Astrocyte (in vitro differentiated cells and primary cell): ENCODE results near the gene SIRPB2. TPM values are rescaled to one million over a fixed set of nuclear protein-coding genes. Genes with fewer than 3 reads are reported as not detected.
A peak's percentile ranks its signal among the peaks of the same experiment; 100 is the strongest.

Source experiments
- DNase-seq: peaks from one replicate; pipeline ENCODE4 v3.0.0-alpha.2; 2010; ENCODE audit warnings: low read depth
- FAIRE-seq: peaks from 2 replicates; lab custom pipeline; 2011; peaks lifted over from hg19 to GRCh38; lab: Jason Lieb, UNC
- H2AFZ ChIP-seq: 2 replicates; pipeline ENCODE4 v1.6.0; 2012; ENCODE audit warnings: low read depth, low read length, inconsistent platforms
- H3K27ac ChIP-seq: 2 replicates; pipeline ENCODE4 v1.5.1; 2011; ENCODE audit warnings: low read depth, low read length, inconsistent platforms
- H3K27me3 ChIP-seq: 2 replicates; pipeline ENCODE4 v1.6.0; 2011; ENCODE audit warnings: low read length, inconsistent platforms; ENCODE audit not compliant: insufficient read depth
- H3K36me3 ChIP-seq: 2 replicates; pipeline ENCODE4 v1.5.1; 2011; ENCODE audit warnings: low read length, inconsistent platforms; ENCODE audit not compliant: insufficient read depth
- H3K4me1 ChIP-seq: 2 replicates; pipeline ENCODE4 v1.5.1; 2011; ENCODE audit warnings: low read length, inconsistent platforms; ENCODE audit not compliant: insufficient read depth
- H3K4me2 ChIP-seq: 2 replicates; pipeline ENCODE4 v1.6.0; 2012; ENCODE audit warnings: low read length, inconsistent platforms
- H3K4me3 ChIP-seq: 2 replicates; pipeline ENCODE4 v1.5.1; 2011; ENCODE audit warnings: low read depth, mild to moderate bottlenecking, low read length, inconsistent platforms; ENCODE audit not compliant: insufficient read depth
- H3K79me2 ChIP-seq: 2 replicates; pipeline ENCODE4 v1.6.0; 2012; ENCODE audit warnings: mild to moderate bottlenecking, low read length, inconsistent platforms; ENCODE audit not compliant: insufficient read depth
- H3K9ac ChIP-seq: 2 replicates; pipeline ENCODE4 v1.6.0; 2012; ENCODE audit warnings: mild to moderate bottlenecking, low read length, inconsistent platforms
- H3K9me3 ChIP-seq: 2 replicates; pipeline ENCODE4 v1.5.1; 2012; ENCODE audit warnings: low read depth, mild to moderate bottlenecking, low read length, inconsistent platforms; ENCODE audit not compliant: insufficient read depth
- H4K20me1 ChIP-seq: 2 replicates; pipeline ENCODE4 v1.6.0; 2012; ENCODE audit warnings: low read length, inconsistent platforms; ENCODE audit not compliant: insufficient read depth
- H3K27ac Mint-ChIP-seq: one replicate; pipeline ENCODE4 v1.8.0; 2021; ENCODE audit warnings: mild to moderate bottlenecking, mixed read lengths; ENCODE audit not compliant: unreplicated experiment
- H3K27me3 Mint-ChIP-seq: one replicate; pipeline ENCODE4 v1.8.0; 2021; ENCODE audit warnings: low read depth, mixed read lengths; ENCODE audit not compliant: unreplicated experiment
- H3K36me3 Mint-ChIP-seq: one replicate; pipeline ENCODE4 v1.8.0; 2021; ENCODE audit warnings: low read depth, mixed read lengths; ENCODE audit not compliant: unreplicated experiment
- H3K4me1 Mint-ChIP-seq: one replicate; pipeline ENCODE4 v1.8.0; 2021; ENCODE audit warnings: low read depth, mixed read lengths; ENCODE audit not compliant: unreplicated experiment
- H3K4me3 Mint-ChIP-seq: one replicate; pipeline ENCODE4 v1.8.0; 2021; ENCODE audit warnings: mild to moderate bottlenecking, moderate library complexity, mixed read lengths; ENCODE audit not compliant: unreplicated experiment
- H3K9me3 Mint-ChIP-seq: one replicate; pipeline ENCODE4 v1.8.0; 2021; ENCODE audit warnings: mild to moderate bottlenecking, mixed read lengths; ENCODE audit not compliant: unreplicated experiment
- CTCF ChIP-seq: IDR thresholded peaks from 2 replicates; pipeline ENCODE4 v1.5.1; 2011; ENCODE audit warnings: low read depth, mild to moderate bottlenecking, inconsistent platforms, low read length, moderate library complexity; ENCODE audit not compliant: insufficient read depth
- EZH2 ChIP-seq: IDR thresholded peaks from 2 replicates; pipeline ENCODE4 v1.6.1; 2012; ENCODE audit warnings: mild to moderate bottlenecking, low read length, inconsistent platforms; ENCODE audit not compliant: insufficient read depth
- total RNA-seq: library from RNA; stranded (reverse); gene quantifications from 2 replicates; pipeline ENCODE4 v1.2.1, GENCODE V29; 2021

The SIRPB2 gene
- total RNA-seq, 1 donor from 2014 or later = not detected

GRCh38 chr20:1471242-1471641 lies 20.0 kb downstream of the SIRPB2 start:
- Histone ChIP-seq H3K27me3 (no peaks in the 10 kb centered on the region), H3K79me2 (peaks cover 3% of the 10 kb centered on the region), H3K9me3 (no peaks in the 10 kb centered on the region), H3K4me2 (peak overlapping the region; percentile 81), H3K27ac (peak overlapping the region; percentile 98), H2AFZ (no peak overlapping the region), H3K36me3 (no peaks in the 10 kb centered on the region), H3K9ac (peak overlapping the region; percentile 82), H3K4me3 (no peak overlapping the region), H4K20me1 (no peaks in the 10 kb centered on the region), H3K4me1 (peaks cover 21% of the 10 kb centered on the region)
- DNase-seq (no peak), FAIRE-seq (no peak)
- TF ChIP-seq CTCF (no peak), EZH2 (no peak)
- Mint-ChIP-seq H3K9me3 (no peaks in the 10 kb centered on the region), H3K4me1 (peaks cover 31% of the 10 kb centered on the region), H3K27me3 (peaks cover 2% of the 10 kb centered on the region), H3K36me3 (no peaks in the 10 kb centered on the region), H3K27ac (no peak overlapping the region), H3K4me3 (no peak overlapping the region)

- peak; percentile 82 for FAIRE-seq
- DNase-seq = peak; percentile 99
- H3K4me2 ChIP-seq = peak overlapping the region; percentile 81
Measured at GRCh38 chr20:1469925-1470571, 21.2 kb downstream of the SIRPB2 start.

More at GRCh38 chr20:1469925-1470571, 21.2 kb downstream of the SIRPB2 start:
- Mint-ChIP-seq H3K9me3 (no peaks in the 10 kb centered on the region), H3K4me3 (peak overlapping the region; percentile 68), H3K27me3 (no peaks in the 10 kb centered on the region), H3K36me3 (no peaks in the 10 kb centered on the region), H3K4me1 (peaks cover 35% of the 10 kb centered on the region), H3K27ac (peak overlapping the region; percentile 98)
- Histone ChIP-seq H3K36me3 (no peaks in the 10 kb centered on the region), H3K9me3 (no peaks in the 10 kb centered on the region), H3K79me2 (peaks cover 15% of the 10 kb centered on the region), H2AFZ (peak overlapping the region; percentile 53), H3K27me3 (no peaks in the 10 kb centered on the region), H3K27ac (peak overlapping the region; percentile 98), H3K4me1 (peaks cover 31% of the 10 kb centered on the region), H3K9ac (peak overlapping the region; percentile 82), H3K4me3 (peak overlapping the region; percentile 43), H4K20me1 (peaks cover 11% of the 10 kb centered on the region)
- TF ChIP-seq EZH2 (no peak), CTCF (peak; percentile 89)
